ENCODE results near the gene CCDC172. TPM values are rescaled to one million over a fixed set of nuclear protein-coding genes. Genes with fewer than 3 reads are reported as not detected.

Gene CCDC172
- total RNA-seq, 5 donors from 2014 or later (not counting 1 experiment from before 2014, with no cell fraction given): not detected

DNA sequence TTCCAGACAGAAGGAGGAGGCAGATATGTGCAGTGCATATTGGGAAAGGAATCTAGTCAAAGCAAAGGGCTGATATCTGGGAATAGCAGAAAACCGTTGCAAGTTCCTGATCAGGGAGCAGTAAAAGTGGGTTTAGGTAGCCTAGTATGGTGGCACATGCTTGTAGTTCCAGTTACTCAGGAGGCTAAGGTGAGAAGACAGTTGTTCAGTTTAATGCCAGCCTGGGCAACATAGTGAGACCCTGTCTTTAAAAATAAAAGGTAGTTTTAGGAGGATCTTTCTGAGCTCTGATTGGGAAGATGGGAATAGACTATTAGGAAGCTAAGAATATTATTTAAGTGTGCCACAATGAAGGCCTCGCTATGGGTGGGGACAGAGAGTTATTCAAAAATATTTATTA, 1.7 kb downstream of the CCDC172 start:
- 29% methylated on average over 1 of the region's 2 CpGs for WGBS (ENCODE audit: insufficient coverage)
- ATAC-seq (replicated peaks in 1 of 4) (no peak), DNase-seq (no peak)
- no peaks in the 10 kb centered on the region for H3K36me3 ChIP-seq (ENCODE audit: control insufficient read depth in 2 of 2, extremely low read depth in 1 of 2, insufficient read depth in 1 of 2, low read length in 1 of 2)
- Mint-ChIP-seq H3K27ac (no peak overlapping the region), H3K27me3 (peaks cover 0 to 4% of the 10 kb centered on the region in 2 donors), H3K4me3 (no peak overlapping the region), H3K36me3 (no peaks in the 10 kb centered on the region), H3K9me3 (peaks cover 0 to 3% (median 0%) of the 10 kb centered on the region in 3 donors), H3K4me1 (no peaks in the 10 kb centered on the region)
- no peak overlapping the region for H3K27ac ChIP-seq (ENCODE audit: low read length)
- H3K4me3 ChIP-seq (ENCODE audit: control insufficient read depth in 1 of 2, extremely low read depth in 1 of 2, low read length in 1 of 2): no peak overlapping the region
- H3K27me3 ChIP-seq (replicated peaks in 1 of 2; ENCODE audit: control insufficient read depth in 2 of 2, extremely low read depth in 1 of 2, insufficient read depth in 2 of 2, low read length in 1 of 2): peaks cover 0 to 6% of the 10 kb centered on the region in 2 experiments
- H3K4me1 ChIP-seq (ENCODE audit: control insufficient read depth in 1 of 2, extremely low read depth in 1 of 2, insufficient read depth in 2 of 2, low read length in 2 of 2): no peaks in the 10 kb centered on the region
- ChIA-PET CTCF (no interaction called here), POLR2A (no interaction called here)
- no peaks in the 10 kb centered on the region for H3K9me3 ChIP-seq

DNA sequence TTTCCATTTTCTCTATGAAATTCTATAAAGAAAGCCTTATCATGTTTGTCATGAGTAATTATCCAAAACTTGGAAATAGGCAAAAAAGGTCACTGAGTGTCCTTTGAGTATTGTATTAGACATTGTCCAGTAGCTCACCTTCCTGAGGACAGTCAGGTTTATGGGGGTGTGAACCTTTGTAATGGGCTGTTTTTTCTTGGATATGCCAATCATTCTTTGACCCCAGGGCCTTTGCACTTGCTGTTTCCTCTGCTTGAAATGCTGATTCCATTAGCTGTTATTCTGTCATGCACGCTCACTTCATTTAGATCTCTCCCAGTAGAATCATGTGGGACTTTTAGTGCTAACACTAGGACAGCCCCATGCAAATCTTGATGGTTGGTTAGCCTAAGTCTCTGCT, 4.9 kb downstream of the CCDC172 start:
- H3K27me3 ChIP-seq (replicated peaks in 1 of 2; ENCODE audit: control insufficient read depth in 2 of 2, extremely low read depth in 1 of 2, insufficient read depth in 2 of 2, low read length in 1 of 2): peaks cover 0 to 6% of the 10 kb centered on the region in 2 experiments
- no peak overlapping the region for H3K4me3 ChIP-seq (ENCODE audit: control insufficient read depth in 1 of 2, extremely low read depth in 1 of 2, low read length in 1 of 2)
- H3K4me1 ChIP-seq (ENCODE audit: control insufficient read depth in 1 of 2, extremely low read depth in 1 of 2, insufficient read depth in 2 of 2, low read length in 2 of 2): no peaks in the 10 kb centered on the region
- H3K4me3 Mint-ChIP-seq: no peak overlapping the region
- CTCF ChIA-PET: no interaction called here
- H3K27ac ChIP-seq (ENCODE audit: low read length): no peak overlapping the region
- H3K36me3 ChIP-seq (ENCODE audit: control insufficient read depth in 2 of 2, extremely low read depth in 1 of 2, insufficient read depth in 1 of 2, low read length in 1 of 2): no peaks in the 10 kb centered on the region
- H3K27me3 Mint-ChIP-seq: peaks cover 0 to 4% of the 10 kb centered on the region in 2 donors
- no peaks in the 10 kb centered on the region for H3K9me3 ChIP-seq
- 83% methylated on average over 1 of the region's 1 CpG for WGBS (ENCODE audit: insufficient coverage)
- POLR2A ChIA-PET: no interaction called here
- no peak overlapping the region for H3K27ac Mint-ChIP-seq
- H3K4me1 Mint-ChIP-seq: no peaks in the 10 kb centered on the region
- ATAC-seq (replicated peaks in 1 of 4): no peak
- DNase-seq: no peak
- H3K36me3 Mint-ChIP-seq: no peaks in the 10 kb centered on the region
- peaks cover 0 to 3% (median 0%) of the 10 kb centered on the region in 3 donors for H3K9me3 Mint-ChIP-seq

DNA sequence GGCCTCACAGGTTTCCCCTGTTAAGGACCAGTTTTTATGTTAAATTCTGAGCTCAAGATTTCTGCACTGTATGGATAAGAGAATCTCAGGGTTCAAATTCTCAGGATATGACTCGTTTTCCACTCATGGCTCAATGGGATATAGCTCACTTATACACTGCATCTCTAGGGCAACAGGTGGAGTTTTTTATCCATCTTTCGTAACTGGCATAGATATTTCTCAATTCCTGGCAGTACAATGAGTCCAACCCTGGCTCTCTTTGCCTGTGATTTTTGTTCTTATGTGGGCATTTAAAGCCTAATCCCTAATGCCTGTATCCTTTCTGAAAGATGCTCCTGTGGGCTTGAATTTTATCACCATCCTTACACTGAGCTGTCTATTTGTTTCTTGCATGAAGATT, 7.6 kb downstream of the CCDC172 start:
- peaks cover 0 to 3% (median 0%) of the 10 kb centered on the region in 3 donors for H3K9me3 Mint-ChIP-seq
- no peak for DNase-seq

DNA sequence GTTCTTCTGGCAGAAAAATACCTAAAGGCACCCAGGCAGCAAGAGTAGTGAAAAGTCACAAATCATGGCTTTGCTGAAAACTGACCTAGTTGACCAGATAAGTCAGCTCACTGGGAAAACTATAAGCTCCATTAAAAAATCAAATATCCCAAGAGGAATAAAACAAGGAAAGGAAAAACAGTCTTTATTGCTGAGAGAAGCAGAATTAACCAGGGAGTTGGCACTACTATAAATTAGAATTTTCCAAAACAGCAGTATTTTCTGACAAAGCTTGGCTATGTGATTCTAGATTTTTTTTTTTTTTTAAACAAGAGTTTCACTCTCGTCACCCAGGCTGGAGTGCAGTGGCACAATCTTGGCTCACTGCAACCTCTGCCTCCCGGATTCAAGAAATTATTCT, 12.6 kb downstream of the CCDC172 start:
- no peaks in the 10 kb centered on the region for H3K36me3 Mint-ChIP-seq
- POLR2A ChIA-PET: no interaction called here
- no peaks in the 10 kb centered on the region for H3K4me1 Mint-ChIP-seq
- Histone ChIP-seq H3K4me3 (ENCODE audit: control insufficient read depth in 1 of 2, extremely low read depth in 1 of 2, low read length in 1 of 2) (no peak overlapping the region), H3K4me1 (ENCODE audit: control insufficient read depth in 1 of 2, extremely low read depth in 1 of 2, insufficient read depth in 2 of 2, low read length in 2 of 2) (no peaks in the 10 kb centered on the region), H3K27me3 (replicated peaks in 1 of 2; ENCODE audit: control insufficient read depth in 2 of 2, extremely low read depth in 1 of 2, insufficient read depth in 2 of 2, low read length in 1 of 2) (peaks cover 0 to 2% of the 10 kb centered on the region in 2 experiments), H3K36me3 (ENCODE audit: control insufficient read depth in 2 of 2, extremely low read depth in 1 of 2, insufficient read depth in 1 of 2, low read length in 1 of 2) (no peaks in the 10 kb centered on the region), H3K27ac (ENCODE audit: low read length) (no peak overlapping the region), H3K9me3 (no peaks in the 10 kb centered on the region)
- H3K4me3 Mint-ChIP-seq: no peak overlapping the region
- H3K9me3 Mint-ChIP-seq: no peaks in the 10 kb centered on the region
- no peak for ATAC-seq (replicated peaks in 1 of 4)
- CTCF ChIA-PET: interaction anchor here in 1 of 2 donors (0.7 kb wide), 1 partner anchor 106 kb away, joined by 4 read pairs; no protein-coding TSS in a partner anchor
- WGBS (ENCODE audit: insufficient coverage): no CpG with 5 or more reads among the region's 2 CpGs
- no peak overlapping the region for H3K27ac Mint-ChIP-seq
- peaks cover 0 to 4% of the 10 kb centered on the region in 2 donors for H3K27me3 Mint-ChIP-seq
- DNase-seq: no peak

More for the DNA sequence above, 7.6 kb downstream of the CCDC172 start:
- CTCF ChIA-PET: no interaction called here
- H3K4me1 ChIP-seq (ENCODE audit: control insufficient read depth in 1 of 2, extremely low read depth in 1 of 2, insufficient read depth in 2 of 2, low read length in 2 of 2): no peaks in the 10 kb centered on the region
- H3K36me3 Mint-ChIP-seq: no peaks in the 10 kb centered on the region
- POLR2A ChIA-PET: no interaction called here
- H3K36me3 ChIP-seq (ENCODE audit: control insufficient read depth in 2 of 2, extremely low read depth in 1 of 2, insufficient read depth in 1 of 2, low read length in 1 of 2): no peaks in the 10 kb centered on the region
- H3K27me3 ChIP-seq (replicated peaks in 1 of 2; ENCODE audit: control insufficient read depth in 2 of 2, extremely low read depth in 1 of 2, insufficient read depth in 2 of 2, low read length in 1 of 2): no peaks in the 10 kb centered on the region
- no peak for ATAC-seq (replicated peaks in 1 of 4)
- no CpG with 5 or more reads among the region's 2 CpGs for WGBS (ENCODE audit: insufficient coverage)
- H3K4me3 ChIP-seq (ENCODE audit: control insufficient read depth in 1 of 2, extremely low read depth in 1 of 2, low read length in 1 of 2): no peak overlapping the region
- H3K27ac Mint-ChIP-seq: no peak overlapping the region
- no peaks in the 10 kb centered on the region for H3K4me1 Mint-ChIP-seq
- no peak overlapping the region for H3K4me3 Mint-ChIP-seq
- no peak overlapping the region for H3K27ac ChIP-seq (ENCODE audit: low read length)
- no peaks in the 10 kb centered on the region for H3K9me3 ChIP-seq
- no peaks in the 10 kb centered on the region for H3K27me3 Mint-ChIP-seq

DNA sequence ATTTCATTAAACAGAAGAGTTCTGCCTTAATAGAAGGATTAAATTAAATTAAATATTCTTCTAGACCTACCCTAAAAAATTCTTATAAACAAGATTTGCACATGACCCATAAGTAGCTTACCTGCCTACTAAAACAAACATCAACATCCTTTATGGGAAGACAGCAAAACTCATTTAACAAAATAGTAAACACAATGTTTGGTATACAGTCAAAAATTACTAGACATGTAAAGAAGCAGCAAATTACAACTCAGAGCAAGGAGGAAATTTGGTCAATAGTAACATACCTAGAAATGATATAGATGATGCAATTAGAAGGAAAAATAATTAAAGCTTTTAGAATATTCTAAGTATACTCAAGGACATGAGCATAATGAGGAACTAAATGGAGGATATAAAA, 27.9 kb downstream of the CCDC172 start:
- ATAC-seq (replicated peaks in 1 of 4) (no peak), DNase-seq (no peak)
- ChIA-PET POLR2A (no interaction called here), CTCF (no interaction called here)
- H3K9me3 Mint-ChIP-seq: peaks cover 5 to 12% (median 7%) of the 10 kb centered on the region in 3 donors
- no peaks in the 10 kb centered on the region for H3K27me3 ChIP-seq (replicated peaks in 1 of 2; ENCODE audit: control insufficient read depth in 2 of 2, extremely low read depth in 1 of 2, insufficient read depth in 2 of 2, low read length in 1 of 2)
- peaks cover 0 to 4% of the 10 kb centered on the region in 2 donors for H3K27me3 Mint-ChIP-seq
- no peaks in the 10 kb centered on the region for H3K9me3 ChIP-seq
- H3K4me3 ChIP-seq (ENCODE audit: control insufficient read depth in 1 of 2, extremely low read depth in 1 of 2, low read length in 1 of 2): no peak overlapping the region
- no peaks in the 10 kb centered on the region for H3K4me1 ChIP-seq (ENCODE audit: control insufficient read depth in 1 of 2, extremely low read depth in 1 of 2, insufficient read depth in 2 of 2, low read length in 2 of 2)
- no peaks in the 10 kb centered on the region for H3K36me3 ChIP-seq (ENCODE audit: control insufficient read depth in 2 of 2, extremely low read depth in 1 of 2, insufficient read depth in 1 of 2, low read length in 1 of 2)
- H3K36me3 Mint-ChIP-seq: no peaks in the 10 kb centered on the region
- no peak overlapping the region for H3K4me3 Mint-ChIP-seq
- H3K27ac Mint-ChIP-seq: no peak overlapping the region
- H3K4me1 Mint-ChIP-seq: no peaks in the 10 kb centered on the region
- H3K27ac ChIP-seq (ENCODE audit: low read length): no peak overlapping the region

DNA sequence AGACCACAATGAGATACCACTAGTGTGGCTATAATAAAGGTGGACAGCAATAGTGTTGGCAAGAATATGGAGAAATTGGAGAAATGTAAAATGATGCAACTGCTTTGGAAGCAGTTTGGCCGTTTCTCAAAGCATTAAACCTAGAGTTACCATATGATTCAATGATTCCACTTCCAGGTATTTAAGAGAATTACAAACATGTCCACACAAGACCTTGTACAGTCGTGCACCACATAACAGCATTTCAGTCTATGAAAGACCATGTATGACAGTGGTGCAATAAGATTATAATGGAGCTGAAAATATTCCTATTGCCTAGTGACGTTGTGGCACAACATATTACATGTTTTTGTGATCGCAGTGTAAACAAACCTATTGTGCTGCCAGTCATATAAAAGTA, 29.6 kb downstream of the CCDC172 start:
- ATAC-seq (replicated peaks in 1 of 4) (no peak), DNase-seq (no peak)
- H3K27me3 ChIP-seq (replicated peaks in 1 of 2; ENCODE audit: control insufficient read depth in 2 of 2, extremely low read depth in 1 of 2, insufficient read depth in 2 of 2, low read length in 1 of 2): no peaks in the 10 kb centered on the region
- Mint-ChIP-seq H3K9me3 (peaks cover 4 to 12% (median 7%) of the 10 kb centered on the region in 3 donors), H3K4me3 (no peak overlapping the region), H3K4me1 (no peaks in the 10 kb centered on the region), H3K27me3 (peaks cover 0 to 4% of the 10 kb centered on the region in 2 donors), H3K36me3 (no peaks in the 10 kb centered on the region), H3K27ac (no peak overlapping the region)
- H3K4me1 ChIP-seq (ENCODE audit: control insufficient read depth in 1 of 2, extremely low read depth in 1 of 2, insufficient read depth in 2 of 2, low read length in 2 of 2): no peaks in the 10 kb centered on the region
- no peak overlapping the region for H3K27ac ChIP-seq (ENCODE audit: low read length)
- no peak overlapping the region for H3K4me3 ChIP-seq (ENCODE audit: control insufficient read depth in 1 of 2, extremely low read depth in 1 of 2, low read length in 1 of 2)
- H3K9me3 ChIP-seq: no peaks in the 10 kb centered on the region
- ChIA-PET POLR2A (no interaction called here), CTCF (no interaction called here)
- no peaks in the 10 kb centered on the region for H3K36me3 ChIP-seq (ENCODE audit: control insufficient read depth in 2 of 2, extremely low read depth in 1 of 2, insufficient read depth in 1 of 2, low read length in 1 of 2)
- no CpG with 5 or more reads among the region's 4 CpGs for WGBS (ENCODE audit: insufficient coverage)

DNA sequence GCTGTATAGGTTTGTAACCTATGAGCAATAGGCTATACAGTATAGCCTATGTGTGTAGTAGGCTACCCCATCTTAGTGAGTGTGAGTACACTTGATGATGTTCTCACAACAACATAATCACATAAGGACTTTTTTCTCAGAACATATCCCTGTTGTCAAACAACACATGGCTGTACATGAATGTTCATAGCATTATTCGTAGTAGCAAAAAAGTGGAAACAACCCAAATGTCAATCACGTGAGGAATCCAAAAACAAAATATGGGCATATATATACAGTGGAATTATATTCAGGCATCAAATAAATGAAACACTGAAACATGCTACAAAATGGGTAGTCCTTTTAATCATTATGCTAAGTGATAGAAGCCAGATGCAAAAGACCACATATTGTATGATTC, 31.1 kb downstream of the CCDC172 start:
- Mint-ChIP-seq H3K4me1 (no peaks in the 10 kb centered on the region), H3K27ac (no peak overlapping the region), H3K36me3 (no peaks in the 10 kb centered on the region), H3K4me3 (no peak overlapping the region), H3K27me3 (no peaks in the 10 kb centered on the region), H3K9me3 (peaks cover 4 to 12% (median 7%) of the 10 kb centered on the region in 3 donors)
- ChIA-PET CTCF (no interaction called here), POLR2A (no interaction called here)
- no peaks in the 10 kb centered on the region for H3K9me3 ChIP-seq
- H3K27ac ChIP-seq (ENCODE audit: low read length): no peak overlapping the region
- no peaks in the 10 kb centered on the region for H3K36me3 ChIP-seq (ENCODE audit: control insufficient read depth in 2 of 2, extremely low read depth in 1 of 2, insufficient read depth in 1 of 2, low read length in 1 of 2)
- no peak overlapping the region for H3K4me3 ChIP-seq (ENCODE audit: control insufficient read depth in 1 of 2, extremely low read depth in 1 of 2, low read length in 1 of 2)
- no peaks in the 10 kb centered on the region for H3K27me3 ChIP-seq (replicated peaks in 1 of 2; ENCODE audit: control insufficient read depth in 2 of 2, extremely low read depth in 1 of 2, insufficient read depth in 2 of 2, low read length in 1 of 2)
- ATAC-seq (replicated peaks in 1 of 4) (no peak), DNase-seq (no peak)
- no CpG with 5 or more reads among the region's 2 CpGs for WGBS (ENCODE audit: insufficient coverage)
- H3K4me1 ChIP-seq (ENCODE audit: control insufficient read depth in 1 of 2, extremely low read depth in 1 of 2, insufficient read depth in 2 of 2, low read length in 2 of 2): no peaks in the 10 kb centered on the region
